Measurements from ENCODE around the gene SAE1.

Gene SAE1

GRCh38 chr19:47161876-47162489 is 31.3 kb downstream of the SAE1 start:
- no peak for DNase-seq
- TF ChIP-seq, protein P1, sequence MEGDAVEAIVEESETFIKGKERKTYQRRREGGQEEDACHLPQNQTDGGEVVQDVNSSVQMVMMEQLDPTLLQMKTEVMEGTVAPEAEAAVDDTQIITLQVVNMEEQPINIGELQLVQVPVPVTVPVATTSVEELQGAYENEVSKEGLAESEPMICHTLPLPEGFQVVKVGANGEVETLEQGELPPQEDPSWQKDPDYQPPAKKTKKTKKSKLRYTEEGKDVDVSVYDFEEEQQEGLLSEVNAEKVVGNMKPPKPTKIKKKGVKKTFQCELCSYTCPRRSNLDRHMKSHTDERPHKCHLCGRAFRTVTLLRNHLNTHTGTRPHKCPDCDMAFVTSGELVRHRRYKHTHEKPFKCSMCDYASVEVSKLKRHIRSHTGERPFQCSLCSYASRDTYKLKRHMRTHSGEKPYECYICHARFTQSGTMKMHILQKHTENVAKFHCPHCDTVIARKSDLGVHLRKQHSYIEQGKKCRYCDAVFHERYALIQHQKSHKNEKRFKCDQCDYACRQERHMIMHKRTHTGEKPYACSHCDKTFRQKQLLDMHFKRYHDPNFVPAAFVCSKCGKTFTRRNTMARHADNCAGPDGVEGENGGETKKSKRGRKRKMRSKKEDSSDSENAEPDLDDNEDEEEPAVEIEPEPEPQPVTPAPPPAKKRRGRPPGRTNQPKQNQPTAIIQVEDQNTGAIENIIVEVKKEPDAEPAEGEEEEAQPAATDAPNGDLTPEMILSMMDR (IDR thresholded peaks at IDR 0.05; ENCODE audit: low read depth, low read length), result no peak

GRCh38 chr19:47168065-47168464 is 37.4 kb downstream of the SAE1 start:
- TF ChIP-seq, protein P1 (IDR thresholded peaks at IDR 0.05; ENCODE audit: low read depth, low read length), result no peak
- Histone ChIP-seq H3K27me3 (ENCODE audit: insufficient read depth, low read depth, severe bottlenecking) (no peaks in the 10 kb centered on the region), H3K4me3 (ENCODE audit: low read depth, low read length) (no peak overlapping the region), H3K9me3 (ENCODE audit: severe bottlenecking) (no peaks in the 10 kb centered on the region), H3K36me3 (peaks cover 82% of the 10 kb centered on the region), H3K27ac (no peak overlapping the region)
- no peak for DNase-seq

More at GRCh38 chr19:47161876-47162489, 31.3 kb downstream of the SAE1 start:
- Histone ChIP-seq H3K9me3 (ENCODE audit: severe bottlenecking) (no peaks in the 10 kb centered on the region), H3K27me3 (ENCODE audit: insufficient read depth, low read depth, severe bottlenecking) (no peaks in the 10 kb centered on the region), H3K36me3 (peaks cover 76% of the 10 kb centered on the region), H3K27ac (no peak overlapping the region), H3K4me3 (ENCODE audit: low read depth, low read length) (no peak overlapping the region)

- Histone ChIP-seq H3K27ac (no peak overlapping the region), H3K9me3 (ENCODE audit: severe bottlenecking) (no peaks in the 10 kb centered on the region), H3K4me3 (ENCODE audit: low read depth, low read length) (no peak overlapping the region), H3K27me3 (ENCODE audit: insufficient read depth, low read depth, severe bottlenecking) (no peaks in the 10 kb centered on the region), H3K36me3 (peaks cover 89% of the 10 kb centered on the region)
- DNase-seq, result no peak
- TF ChIP-seq, protein P1 (IDR thresholded peaks at IDR 0.05; ENCODE audit: low read depth, low read length), result no peak
These were observed 42.2 kb downstream of the SAE1 start for GRCh38 chr19:47172666-47173455.

DNA sequence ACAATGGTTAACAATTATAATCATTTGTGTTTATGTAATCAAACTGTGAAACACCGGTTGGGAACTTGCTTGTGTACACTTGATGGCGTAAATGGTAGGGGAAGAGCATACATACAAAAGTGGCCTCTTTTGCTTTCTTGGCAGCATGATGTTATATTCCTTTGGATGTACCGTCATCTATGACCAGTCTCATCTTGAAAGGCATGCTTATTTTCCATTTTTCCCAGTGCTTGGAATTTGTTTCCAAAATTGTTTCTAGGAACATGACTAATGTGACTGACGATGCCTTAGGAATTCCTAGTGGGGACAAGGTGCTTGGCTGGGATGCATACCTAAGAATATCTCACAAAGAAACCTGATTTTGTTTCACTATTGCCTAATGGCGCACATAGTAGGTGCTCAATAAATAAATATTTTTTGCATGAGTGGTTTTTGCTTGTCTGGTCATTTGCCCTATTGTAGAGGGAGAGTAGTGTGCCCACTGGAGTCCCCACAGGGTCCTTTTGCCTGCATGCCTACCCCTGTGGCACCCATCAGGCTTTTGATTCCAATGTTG is 45.5 kb downstream of the SAE1 start:
- no peak overlapping the region for H3K4me3 ChIP-seq (ENCODE audit: low read depth, low read length)
- no peak overlapping the region for H3K27ac ChIP-seq
- H3K36me3 ChIP-seq, result peaks cover 86% of the 10 kb centered on the region
- TF ChIP-seq, protein P1 (IDR thresholded peaks at IDR 0.05; ENCODE audit: low read depth, low read length), result no peak
- DNase-seq, result no peak
- no peaks in the 10 kb centered on the region for H3K9me3 ChIP-seq (ENCODE audit: severe bottlenecking)
- no peaks in the 10 kb centered on the region for H3K27me3 ChIP-seq (ENCODE audit: insufficient read depth, low read depth, severe bottlenecking)

- no peak for DNase-seq
- H3K36me3 ChIP-seq, result peaks cover 81% of the 10 kb centered on the region
These were observed 46.0 kb downstream of the SAE1 start for GRCh38 chr19:47176627-47177090.

More at GRCh38 chr19:47176627-47177090, 46.0 kb downstream of the SAE1 start:
- no peaks in the 10 kb centered on the region for H3K27me3 ChIP-seq (ENCODE audit: insufficient read depth, low read depth, severe bottlenecking)
- TF ChIP-seq, protein P1 (IDR thresholded peaks at IDR 0.05; ENCODE audit: low read depth, low read length), result no peak
- no peak overlapping the region for H3K27ac ChIP-seq
- no peak overlapping the region for H3K4me3 ChIP-seq (ENCODE audit: low read depth, low read length)
- no peaks in the 10 kb centered on the region for H3K9me3 ChIP-seq (ENCODE audit: severe bottlenecking)

All from WERI-Rb-1 (cell line).